ENCODE measurements around the gene NAV1. TPM values are rescaled to one million over a fixed set of nuclear protein-coding genes. Genes with fewer than 3 reads are reported as not detected.

The NAV1 gene
- total RNA-seq, 1 donor from 2014 or later = 19.4 TPM

- no peak for DNase-seq
Observed at GRCh38 chr1:201587729-201588128, 48.8 kb downstream of the NAV1 start.

Other genes starting within 250 kb of the NAV1 start
- gene TNNT2, start 161.4 kb upstream of the NAV1 start, total RNA-seq = 9.7 TPM
- gene LAD1, start 139.8 kb upstream of the NAV1 start, total RNA-seq = 35.7 TPM
- gene TNNI1, start 117.4 kb upstream of the NAV1 start, total RNA-seq = 49.3 TPM
- 29.3 TPM for gene PHLDA3, start 69.9 kb upstream of the NAV1 start, total RNA-seq
- 91.8 TPM for gene CSRP1, start 32.0 kb upstream of the NAV1 start, total RNA-seq